HG02852 (cell line): Measurements from ENCODE around the gene NEK7.

Source experiments
- ATAC-seq: cut with Tn5 transposase; IDR thresholded peaks from one replicate; pipeline ENCODE4 v1.9.1; 2021; ENCODE audit warnings: mild to moderate bottlenecking, moderate library complexity; ENCODE audit not compliant: unreplicated experiment

NEK7 gene

DNA sequence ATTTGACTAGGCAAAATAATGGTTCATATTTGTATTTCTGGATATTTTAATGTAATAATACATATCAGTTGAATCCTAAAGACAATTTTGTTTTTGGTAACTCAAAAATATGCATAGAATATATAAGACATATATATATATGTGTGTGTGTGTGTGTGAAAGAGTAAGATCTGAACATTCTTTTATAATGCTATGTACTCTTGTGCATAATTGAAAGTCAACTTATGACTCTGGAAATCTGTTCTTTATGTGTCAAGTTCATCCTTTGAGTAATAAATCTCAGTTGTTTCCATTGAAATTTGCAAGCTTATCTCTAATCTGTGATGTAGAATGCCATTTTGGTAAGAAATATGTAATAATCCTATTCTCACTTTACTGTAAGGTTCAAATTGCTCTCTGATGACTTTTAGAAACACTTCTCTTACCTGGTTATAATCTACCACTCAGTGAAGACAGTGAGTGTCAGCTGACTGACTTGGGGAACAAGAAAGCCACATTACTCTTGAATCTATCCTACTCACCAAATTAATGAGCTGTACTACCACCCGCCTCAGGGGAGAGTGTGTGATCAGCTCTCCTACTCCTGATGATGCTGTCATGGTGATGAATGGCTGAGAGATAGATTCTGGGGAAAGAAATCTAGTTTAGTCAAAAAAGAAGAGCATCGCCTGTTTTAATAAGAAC is 15.0 kb upstream of the NEK7 start:
- ATAC-seq, result no peak

DNA sequence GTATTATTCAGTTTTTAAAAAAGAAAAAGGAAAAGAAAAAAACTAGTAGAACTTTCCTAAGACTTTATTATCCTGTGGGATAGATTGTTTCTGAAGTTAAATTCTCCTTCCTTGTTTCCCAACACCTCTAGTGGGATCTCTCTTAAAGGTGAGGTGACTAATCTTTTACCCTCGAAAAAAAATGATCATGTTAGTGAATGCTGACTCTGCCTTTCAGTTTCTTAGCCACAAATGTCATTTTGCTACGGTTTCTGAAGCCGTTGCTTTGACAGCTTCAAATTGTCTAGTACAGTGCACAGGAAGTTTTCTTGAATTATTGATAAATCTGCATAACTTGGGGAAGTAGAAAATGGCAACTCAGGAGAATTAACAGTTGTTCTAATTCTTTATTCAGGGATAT is 13.0 kb upstream of the NEK7 start:
- ATAC-seq, result peak; percentile 52

DNA sequence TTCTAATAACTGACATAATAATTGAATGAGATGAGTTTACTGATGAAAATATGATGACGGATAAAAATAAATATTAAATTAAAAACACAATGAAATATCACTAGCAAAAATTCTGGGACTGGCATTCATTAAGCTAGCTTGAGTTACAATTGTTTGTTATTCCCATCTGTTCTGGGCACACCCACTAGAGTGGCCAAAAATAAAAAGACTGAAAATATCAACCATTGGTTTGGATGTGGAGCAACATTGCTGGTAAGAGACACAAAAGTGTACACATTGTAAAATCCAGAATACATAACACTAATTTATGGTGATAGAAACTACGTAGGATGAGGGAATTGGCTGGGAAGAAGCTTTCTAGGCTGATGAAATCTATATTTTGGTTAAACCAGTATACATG is 9.6 kb upstream of the NEK7 start:
- ATAC-seq, result no peak

DNA sequence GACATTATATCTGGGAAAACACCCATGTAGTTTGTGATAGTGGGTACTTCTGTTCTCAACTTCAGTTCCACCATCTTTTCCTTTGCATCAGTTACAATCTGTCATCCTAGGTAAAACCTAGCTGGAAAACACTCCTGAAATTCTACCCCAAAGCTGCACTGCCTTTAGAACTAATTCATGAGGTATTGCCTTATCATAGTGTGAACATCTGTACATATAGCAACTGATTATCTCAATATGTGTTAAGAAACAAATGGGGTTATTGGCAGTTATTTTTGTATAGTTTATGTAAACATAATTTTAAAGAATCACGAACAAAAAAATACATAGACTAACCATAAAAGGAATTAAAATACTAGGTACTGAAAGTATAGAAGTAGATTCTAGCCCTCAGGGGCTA is 6.4 kb upstream of the NEK7 start:
- ATAC-seq, result no peak

DNA sequence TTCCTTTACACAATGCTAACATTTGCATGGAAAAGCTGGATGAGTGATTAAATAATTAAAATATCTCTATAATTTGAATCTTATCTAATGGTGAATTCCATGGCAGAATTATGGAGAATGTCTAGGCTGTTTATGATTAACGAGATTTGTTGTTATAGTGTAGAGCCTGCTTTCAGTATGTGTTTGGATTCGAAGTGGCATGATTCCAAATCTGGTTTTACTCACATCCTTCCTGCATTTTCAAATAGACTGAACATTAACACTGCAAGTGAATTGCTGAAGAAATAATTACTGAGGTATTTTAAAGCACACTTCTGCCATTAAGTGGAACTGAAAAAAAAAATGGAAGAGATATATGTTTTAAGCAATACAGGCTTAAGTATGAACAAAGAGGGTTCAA is 5.1 kb upstream of the NEK7 start:
- no peak for ATAC-seq

DNA sequence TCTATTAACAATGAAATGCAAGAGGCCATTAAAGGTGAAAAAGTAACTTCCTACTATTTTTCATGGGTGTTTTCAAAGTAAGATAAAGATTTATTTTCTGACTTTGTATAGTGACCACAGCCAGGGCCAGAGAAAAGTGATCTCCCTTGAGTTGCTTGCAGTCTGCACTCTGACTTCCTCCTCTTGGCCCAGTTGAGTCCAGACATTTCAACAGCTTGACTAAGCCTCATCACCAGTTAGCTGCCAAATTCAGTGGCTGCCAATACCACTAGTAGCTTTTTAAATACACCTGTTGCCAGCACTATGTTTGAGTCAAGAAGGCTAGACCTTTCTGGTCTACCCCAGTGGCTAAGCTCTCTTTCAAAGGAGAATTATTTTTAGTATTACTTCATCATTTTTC is 3.7 kb upstream of the NEK7 start:
- ATAC-seq, result no peak

DNA sequence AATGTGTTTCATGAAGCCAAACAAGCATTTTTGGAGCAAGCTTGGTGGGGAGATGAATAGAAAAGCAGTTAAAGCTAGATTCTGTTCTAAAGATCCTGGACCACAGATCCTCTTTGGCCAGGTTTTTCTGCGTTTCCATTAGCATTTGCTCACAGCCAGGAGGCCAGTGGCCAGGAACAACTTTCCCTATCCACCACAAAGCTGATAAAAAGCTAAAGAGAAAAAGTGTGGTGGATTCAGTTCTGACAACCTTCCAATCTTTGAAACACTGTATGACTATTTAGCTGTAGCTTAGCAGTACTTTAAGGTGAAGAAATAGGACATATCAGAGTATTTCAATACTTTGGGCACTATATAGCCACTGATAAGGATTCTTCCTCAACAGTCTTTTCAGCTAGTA is 3.0 kb upstream of the NEK7 start:
- no peak for ATAC-seq

DNA sequence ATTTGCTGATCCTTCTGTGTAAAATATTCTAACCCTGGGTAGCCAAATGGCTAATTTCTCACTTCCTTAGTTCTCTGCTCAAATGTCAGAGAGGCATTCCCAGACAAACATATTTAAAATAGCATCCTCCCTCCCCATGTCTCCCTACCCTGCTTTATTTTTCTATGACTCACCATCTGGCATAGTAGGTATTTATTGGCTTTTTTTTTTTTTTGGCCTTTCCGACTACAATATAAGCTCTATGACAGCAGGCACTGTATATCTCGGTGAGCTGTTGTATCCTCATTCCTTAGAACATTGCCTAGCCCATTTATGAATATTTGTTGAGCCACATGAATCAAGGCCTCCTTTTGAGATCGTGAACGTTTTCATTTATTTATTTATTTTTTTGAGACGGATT is 1.5 kb upstream of the NEK7 start:
- no peak for ATAC-seq

DNA sequence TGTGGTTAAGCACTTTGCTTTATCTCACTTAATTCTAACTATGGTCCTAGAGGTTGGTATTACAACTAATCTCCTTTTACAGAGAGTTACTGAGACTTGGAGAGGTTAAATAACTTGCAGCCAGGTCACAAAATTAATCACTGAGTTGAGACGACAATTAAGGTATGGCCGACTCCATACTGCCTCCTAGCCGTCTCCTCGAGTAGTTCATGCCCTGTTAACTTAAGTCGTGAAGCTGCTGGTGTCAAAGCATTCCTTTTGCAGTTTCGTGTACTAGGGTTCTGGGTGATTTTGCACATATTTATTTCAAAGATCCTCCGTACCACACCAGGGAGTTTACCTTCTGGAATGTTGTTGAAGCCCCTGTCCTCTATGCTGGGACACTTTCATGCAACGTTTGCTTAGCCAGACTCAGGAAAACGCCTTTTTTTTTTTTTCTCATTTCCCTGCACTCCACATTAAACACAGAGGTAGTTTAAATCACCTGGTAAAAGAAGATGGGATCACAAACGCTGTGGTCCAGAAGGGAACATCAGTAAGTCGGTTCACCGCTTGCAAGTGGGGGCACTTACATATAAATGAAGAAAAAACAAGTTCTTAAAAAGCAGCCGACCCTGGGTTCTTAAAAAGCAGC is 570 bp upstream of the NEK7 start:
- ATAC-seq, result peak; percentile 26

DNA sequence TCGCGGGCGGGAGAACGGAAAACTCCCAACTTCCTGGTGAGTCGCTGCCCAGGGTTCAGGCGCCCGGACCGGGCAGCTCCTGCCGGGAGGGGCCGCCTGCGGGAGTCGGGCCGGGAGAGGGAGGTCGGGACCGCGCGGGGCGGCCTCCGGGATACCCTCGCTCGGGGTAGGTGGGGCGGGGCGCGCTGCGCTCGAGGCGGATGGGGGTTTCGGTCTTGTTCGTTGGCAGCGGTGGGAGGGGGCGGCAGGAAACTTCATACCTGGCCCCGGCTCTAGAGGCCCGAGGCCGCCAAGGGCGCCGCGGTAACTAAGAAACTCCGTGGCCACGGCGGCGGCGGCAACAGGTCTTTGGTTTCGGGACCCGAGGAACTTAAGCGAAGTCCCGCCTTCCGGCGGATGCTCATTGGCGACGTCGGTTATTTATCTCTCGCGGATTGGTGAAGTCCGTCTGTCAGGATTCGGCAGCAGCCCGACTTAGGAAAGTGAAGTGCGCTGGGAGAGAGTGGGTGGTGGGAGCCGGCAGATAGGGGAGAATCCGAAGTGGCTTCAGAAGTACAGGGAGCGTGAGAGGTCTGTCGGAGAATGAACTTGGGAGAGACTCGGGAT is 546 bp downstream of the NEK7 start:
- ATAC-seq, result peak; percentile 40

DNA sequence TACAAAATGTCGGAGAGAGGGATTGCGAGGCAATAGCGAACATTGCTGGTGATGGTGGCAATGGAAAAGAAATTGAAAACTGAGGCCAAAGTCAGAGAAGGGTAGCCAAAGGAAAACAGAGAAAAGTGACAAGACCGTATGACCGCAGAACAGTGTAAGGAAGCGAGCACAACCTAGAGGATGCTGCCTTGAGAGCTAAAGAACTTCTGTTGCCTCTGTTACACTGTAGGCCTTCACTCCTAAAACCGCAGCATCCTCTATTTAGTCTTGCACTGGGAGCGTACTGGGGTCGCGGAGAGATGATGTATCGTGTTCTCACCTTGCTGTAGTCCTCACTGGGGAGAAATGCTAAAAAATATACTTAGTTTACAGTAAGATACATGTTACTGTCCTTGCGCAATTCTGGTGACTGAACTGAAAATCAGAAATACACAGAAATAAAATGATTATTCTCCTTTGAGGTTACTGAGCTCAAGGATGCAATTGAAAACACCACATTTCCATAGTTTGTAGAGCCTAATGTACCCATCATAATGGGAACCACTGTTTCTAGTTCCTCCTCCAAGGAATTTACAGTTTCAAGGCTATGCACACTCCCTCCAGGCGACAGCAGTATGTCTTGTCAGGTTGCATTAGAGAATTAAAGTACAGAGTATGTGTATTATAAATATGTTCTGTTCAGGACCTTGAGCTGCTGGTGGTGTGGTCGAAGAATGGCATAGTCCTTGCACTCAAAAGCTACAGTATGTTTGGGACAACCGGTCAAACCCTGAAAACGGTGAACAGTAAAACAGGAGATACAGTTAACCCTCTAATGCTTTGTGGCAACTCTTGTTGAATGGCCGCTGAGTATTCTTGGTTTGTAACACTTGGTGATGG is 1.3 kb downstream of the NEK7 start:
- no peak for ATAC-seq

DNA sequence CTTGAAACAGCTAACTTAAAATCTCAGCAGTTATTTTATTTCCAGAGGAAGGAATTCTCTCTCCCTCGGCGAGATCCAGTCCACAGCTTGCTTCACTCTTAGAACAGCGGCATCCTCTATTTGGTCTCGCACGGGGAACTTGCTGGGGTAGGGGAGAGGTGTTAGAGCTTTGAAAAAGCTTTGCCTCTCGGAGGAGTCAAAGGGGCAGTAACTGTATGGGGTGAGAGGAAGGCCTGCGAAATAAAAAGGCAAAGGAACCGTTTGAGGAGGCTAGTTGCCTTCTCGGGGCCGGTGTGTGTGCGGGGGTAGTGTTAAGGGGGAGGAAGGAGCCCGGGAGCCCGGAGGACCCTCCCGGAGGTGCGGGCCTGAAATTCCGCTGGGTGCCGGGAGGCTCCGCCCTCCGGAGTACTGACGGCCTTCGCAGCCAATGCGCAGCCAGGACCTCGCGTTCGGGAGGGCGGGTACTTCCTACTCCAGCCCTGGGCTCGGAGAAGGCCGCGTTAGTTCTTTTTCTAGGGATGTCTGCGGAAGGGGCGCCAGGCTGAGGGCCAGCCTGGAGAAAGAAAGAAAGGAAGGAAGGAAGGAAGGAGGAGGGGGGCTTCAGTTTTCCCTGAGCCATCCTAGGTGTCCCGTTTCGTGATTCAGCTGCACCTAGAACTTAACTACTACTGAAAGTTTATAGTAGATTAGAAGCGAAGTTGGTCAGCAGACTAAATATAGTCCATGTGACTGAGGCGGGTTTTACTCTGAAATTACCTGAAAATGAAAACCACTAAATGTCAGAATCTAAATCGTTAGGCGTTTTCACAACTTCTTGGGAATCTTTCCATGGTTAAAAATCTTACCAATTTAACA is 2.2 kb downstream of the NEK7 start:
- peak; percentile 67 for ATAC-seq

DNA sequence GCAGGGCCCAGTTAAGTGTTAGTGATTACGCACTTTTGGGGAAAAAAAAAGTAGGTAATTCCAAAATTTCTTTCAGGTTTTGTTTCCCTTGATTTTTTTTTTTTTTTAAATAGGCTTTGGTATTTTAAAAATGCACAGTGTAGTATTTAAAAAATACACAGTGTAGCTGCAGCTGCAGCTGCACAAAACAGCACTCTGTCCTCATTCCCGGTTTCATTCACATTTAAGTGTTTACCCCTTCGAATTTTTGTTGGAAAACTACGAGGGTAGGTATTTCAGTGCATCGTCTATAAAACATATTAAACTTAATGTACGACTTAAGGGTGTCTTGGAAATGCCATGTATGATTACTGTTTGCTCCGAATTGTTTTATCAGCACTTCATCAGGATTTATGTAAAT is 3.4 kb downstream of the NEK7 start:
- ATAC-seq, result no peak

DNA sequence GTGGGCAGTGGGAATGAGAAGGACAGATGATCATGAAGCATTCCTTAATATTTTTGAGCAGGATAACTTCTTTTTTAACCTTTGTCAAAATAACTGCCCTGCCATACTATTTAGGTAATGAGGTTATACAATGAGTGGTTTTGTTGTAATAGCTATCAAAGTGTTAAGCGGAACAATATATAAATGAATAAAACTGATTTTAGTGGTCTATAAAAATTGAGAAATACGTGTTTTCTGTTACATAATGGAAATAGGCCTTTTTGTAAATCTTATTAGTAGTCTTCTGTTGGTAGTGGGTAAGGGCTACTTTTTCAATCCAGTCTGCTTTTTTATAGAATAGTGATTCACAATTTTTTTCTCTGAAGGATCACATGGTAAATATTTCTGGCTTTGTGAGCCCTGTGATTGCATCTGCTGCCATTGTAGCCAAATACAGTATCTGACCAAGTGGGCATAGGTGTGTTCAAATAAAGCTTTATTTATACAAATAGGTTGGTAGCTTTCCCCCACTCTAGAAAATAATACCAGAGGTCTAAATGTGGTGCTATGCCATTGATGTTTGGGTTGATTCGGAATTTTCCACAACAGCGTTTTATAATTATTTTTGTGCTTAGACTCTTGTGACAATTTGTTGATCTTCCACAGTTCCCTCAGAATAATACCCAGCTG is 4.3 kb downstream of the NEK7 start:
- no peak for ATAC-seq

DNA sequence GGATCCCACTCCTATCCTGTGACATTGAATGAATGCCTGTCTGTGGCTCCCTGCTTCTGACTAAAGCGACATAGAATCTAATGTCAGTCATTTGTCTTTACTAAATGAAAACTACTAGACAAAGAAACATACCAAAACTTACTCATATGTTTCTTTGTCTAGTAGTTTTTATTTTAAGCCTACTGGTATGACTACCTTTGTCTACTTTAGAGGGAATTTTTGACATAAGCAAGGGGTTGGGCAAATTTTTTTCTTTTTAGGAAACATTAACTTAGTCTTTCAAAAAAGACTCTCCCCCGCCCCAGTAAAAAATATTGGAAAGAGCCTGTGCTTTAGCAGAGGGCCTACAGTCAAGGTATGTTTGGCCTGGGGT is 4.9 kb downstream of the NEK7 start:
- no peak for ATAC-seq

DNA sequence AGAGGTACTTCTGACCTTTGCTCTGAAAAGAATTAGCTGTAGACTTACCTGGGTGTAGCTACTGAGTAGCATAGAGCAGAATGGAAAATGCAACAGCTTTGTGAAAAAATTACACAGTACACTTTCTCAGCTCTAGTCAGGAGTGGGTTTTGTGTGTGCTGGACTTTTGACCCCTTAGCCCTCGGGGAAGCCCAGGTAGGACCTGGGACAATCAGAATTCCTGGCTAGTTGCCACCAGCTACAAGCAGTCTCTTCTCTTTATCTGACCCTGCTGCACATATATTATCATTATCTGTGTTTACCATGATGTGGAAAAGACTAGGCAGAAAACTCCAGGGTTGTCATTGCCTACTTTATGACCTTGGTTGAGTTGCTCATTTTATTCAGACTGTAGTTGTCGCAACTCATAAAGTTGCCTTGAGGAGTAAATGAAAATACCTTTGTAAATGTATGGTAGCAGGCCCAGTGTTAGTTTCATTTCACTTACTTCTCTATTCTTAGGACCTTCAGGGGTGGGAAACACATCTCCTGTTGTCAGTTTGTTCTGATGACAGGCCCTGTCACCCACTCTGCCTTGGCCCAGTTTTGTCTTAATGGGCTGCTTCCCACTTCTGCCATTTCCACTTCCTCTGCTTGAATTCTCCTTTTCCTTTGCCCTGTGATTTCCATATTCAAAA is 5.4 kb downstream of the NEK7 start:
- no peak for ATAC-seq

DNA sequence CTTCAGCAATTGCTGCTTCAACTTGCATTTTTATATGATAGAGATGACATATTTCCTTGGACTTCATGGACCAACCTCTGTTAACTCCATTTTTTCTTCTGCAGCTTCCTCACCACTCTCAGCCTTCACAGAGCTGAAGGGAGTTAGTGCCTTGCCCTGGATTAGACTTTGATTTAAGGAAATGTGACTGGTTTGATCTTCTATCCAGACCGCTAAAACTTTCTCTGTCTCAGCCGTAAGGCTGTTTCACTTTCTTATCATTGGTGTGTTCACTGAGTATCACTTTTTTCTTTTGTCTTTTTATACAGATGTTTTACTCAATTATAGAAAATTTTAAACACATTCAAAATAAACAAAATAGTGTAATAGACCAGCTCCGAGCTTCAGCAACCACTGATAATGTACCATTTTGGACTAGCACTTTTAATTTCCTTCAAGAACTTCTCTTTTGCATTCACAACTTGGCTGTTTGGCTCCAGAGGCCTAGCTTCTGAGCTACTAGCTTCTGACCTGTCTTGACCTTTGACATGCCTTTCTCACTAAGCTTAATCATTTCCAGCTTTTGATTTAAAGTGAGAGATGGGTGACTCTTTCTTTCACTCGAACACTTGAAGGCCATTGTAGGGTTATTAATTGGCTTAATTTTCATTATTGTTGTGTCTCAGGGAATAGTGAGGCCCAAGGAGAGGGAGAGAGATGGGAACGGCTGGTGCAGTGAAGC is 9.3 kb downstream of the NEK7 start:
- ATAC-seq, result peak; percentile 36

DNA sequence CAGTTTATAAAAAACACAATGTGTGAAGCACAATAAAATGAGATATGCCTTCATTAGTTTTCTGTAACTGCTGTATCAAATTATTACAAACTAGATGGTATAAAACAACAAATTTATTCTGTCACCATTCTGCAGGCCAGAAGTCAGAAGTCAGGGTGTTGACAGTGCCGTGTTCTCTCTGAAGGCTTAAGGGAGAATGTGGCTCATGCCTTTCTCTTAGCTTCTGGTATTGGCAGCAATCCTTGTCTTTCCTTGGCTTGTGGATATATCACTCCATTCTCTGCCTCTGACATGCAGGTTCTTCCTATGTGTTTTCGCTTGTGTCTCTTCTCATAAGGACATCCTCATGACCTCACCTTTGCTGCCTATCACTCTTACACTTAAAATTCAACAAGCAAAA is 10.1 kb downstream of the NEK7 start:
- ATAC-seq, result no peak

DNA sequence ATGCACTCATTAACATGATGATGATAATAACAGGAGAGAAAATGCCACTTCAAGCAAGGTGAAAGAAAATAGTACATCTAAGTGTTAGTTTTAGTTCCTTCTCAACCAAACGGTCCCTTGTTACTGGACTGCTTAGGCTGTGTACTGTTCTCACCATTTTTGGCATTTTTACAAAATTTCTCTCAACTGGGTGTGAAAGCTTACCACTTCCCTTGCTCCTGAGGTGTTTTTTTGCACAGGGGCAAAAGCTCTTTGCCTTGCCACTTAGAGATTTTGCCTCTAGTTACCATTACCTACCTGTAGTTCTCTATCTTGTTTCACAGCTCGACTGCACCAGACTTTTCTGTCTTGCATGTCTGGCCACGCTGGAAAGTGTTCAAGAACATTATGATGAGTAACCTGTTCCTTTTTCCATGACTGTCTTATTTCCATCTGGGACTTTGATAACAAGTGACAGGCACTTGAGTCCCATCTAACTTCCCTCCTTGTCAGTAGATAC is 10.7 kb downstream of the NEK7 start:
- peak; percentile 45 for ATAC-seq
